Measurements from ENCODE around the gene MCHR1. TPM values are rescaled to one million over a fixed set of nuclear protein-coding genes. Genes with fewer than 3 reads are reported as not detected.
"Not testable (repeated sequence)": the region's sequence is repeated elsewhere in the genome, so short reads cannot be mapped to it uniquely, and the experiment has no call there.

Gene MCHR1
- total RNA-seq, 1 donor from 2014 or later = not detected

DNA sequence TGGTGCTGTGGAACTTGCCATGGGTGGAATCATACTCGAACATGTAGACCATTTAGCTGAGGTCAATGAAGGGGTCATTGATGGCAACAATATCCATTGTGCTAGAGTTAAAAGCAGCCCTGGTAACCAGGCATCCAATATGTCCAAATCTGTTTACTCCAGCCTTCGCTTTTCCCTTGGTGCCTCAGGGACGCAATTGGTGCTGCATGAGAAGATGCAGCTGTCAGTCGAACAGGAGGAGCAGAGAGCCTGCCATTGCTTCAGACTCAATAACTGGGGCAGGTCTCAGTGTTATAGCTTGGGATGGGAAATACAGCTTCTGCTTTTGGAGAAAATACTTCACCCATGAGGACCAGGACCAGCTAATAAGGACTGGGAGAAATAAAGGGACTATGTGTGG, 5.0 kb upstream of the MCHR1 start:
- Histone ChIP-seq H3K4me3 (no peak overlapping the region), H3K4me1 (peaks cover 8% of the 10 kb centered on the region), H3K27ac (no peak overlapping the region), H3K27me3 (no peaks in the 10 kb centered on the region), H3K9me3 (no peaks in the 10 kb centered on the region), H3K36me3 (no peaks in the 10 kb centered on the region)
- no peak for TF ChIP-seq POLR2A (IDR thresholded peaks at IDR 0.05)
- TF ChIP-seq, protein P1, sequence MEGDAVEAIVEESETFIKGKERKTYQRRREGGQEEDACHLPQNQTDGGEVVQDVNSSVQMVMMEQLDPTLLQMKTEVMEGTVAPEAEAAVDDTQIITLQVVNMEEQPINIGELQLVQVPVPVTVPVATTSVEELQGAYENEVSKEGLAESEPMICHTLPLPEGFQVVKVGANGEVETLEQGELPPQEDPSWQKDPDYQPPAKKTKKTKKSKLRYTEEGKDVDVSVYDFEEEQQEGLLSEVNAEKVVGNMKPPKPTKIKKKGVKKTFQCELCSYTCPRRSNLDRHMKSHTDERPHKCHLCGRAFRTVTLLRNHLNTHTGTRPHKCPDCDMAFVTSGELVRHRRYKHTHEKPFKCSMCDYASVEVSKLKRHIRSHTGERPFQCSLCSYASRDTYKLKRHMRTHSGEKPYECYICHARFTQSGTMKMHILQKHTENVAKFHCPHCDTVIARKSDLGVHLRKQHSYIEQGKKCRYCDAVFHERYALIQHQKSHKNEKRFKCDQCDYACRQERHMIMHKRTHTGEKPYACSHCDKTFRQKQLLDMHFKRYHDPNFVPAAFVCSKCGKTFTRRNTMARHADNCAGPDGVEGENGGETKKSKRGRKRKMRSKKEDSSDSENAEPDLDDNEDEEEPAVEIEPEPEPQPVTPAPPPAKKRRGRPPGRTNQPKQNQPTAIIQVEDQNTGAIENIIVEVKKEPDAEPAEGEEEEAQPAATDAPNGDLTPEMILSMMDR (IDR thresholded peaks at IDR 0.05) = no peak
- TF ChIP-seq POLR2AphosphoS5 (IDR thresholded peaks at IDR 0.05; ENCODE audit: insufficient read depth in 1 of 2, low read depth in 1 of 2) = no peak
- intact Hi-C loops (cut with DNase I) = no loop called here
- no peak for DNase-seq (ENCODE audit: extremely low spot score in 2 of 2)

DNA sequence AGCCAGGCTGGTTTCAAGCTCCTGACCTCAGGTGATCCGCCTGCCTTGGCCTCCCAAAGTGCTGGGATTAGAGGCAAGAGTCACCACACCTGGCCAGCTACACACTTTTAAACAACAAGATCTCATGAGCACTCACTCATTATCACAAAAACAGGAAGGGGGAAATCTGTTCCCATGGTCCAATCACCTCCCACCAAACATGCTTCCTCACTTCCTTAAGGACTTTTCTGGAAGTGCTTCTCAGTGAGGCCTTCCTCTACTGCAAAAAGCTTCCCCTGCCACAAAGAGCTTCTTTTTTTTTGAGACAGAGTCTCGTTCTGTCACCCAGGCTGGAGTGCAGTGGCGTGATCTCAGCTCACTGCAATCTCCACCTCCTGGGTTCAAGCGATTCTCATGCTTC, 3.1 kb upstream of the MCHR1 start:
- H3K4me3 ChIP-seq; intact Hi-C loops (cut with DNase I); H3K27ac ChIP-seq; DNase-seq (ENCODE audit: extremely low spot score in 2 of 2); H3K27me3 ChIP-seq; H3K9me3 ChIP-seq; H3K36me3 ChIP-seq: not testable (repeated sequence)
- peaks cover 17% of the 10 kb centered on the region for H3K4me1 ChIP-seq

DNA sequence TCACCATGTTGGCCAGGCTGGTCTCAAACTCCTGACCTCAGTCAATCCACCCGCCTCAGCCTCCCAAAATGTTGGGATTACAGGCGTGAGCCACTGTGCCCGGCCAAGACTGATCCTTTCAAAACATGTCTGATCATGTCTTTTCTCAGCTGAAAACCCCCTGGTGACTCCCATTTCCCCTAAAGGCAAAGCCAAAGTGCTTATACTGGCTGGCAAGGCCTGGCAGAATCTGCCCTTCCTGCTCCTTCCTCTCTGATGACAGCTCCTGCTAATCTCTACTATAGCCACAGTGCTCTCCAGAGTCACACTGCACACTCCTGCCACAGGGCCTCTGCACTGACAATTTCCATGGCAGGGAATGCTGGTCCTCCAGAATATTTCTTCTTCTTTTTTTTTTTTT, 2.6 kb upstream of the MCHR1 start:
- DNase-seq (ENCODE audit: extremely low spot score in 2 of 2) = no peak
- TF ChIP-seq POLR2AphosphoS5 (IDR thresholded peaks at IDR 0.05; ENCODE audit: insufficient read depth in 1 of 2, low read depth in 1 of 2) (no peak), POLR2A (IDR thresholded peaks at IDR 0.05) (no peak)
- TF ChIP-seq, protein P1 (IDR thresholded peaks at IDR 0.05) = no peak
- Histone ChIP-seq H3K4me1 (peaks cover 17% of the 10 kb centered on the region), H3K36me3 (no peaks in the 10 kb centered on the region), H3K27ac (no peak overlapping the region), H3K4me3 (no peak overlapping the region), H3K27me3 (no peaks in the 10 kb centered on the region), H3K9me3 (no peaks in the 10 kb centered on the region)
- intact Hi-C loops (cut with DNase I) = no loop called here

DNA sequence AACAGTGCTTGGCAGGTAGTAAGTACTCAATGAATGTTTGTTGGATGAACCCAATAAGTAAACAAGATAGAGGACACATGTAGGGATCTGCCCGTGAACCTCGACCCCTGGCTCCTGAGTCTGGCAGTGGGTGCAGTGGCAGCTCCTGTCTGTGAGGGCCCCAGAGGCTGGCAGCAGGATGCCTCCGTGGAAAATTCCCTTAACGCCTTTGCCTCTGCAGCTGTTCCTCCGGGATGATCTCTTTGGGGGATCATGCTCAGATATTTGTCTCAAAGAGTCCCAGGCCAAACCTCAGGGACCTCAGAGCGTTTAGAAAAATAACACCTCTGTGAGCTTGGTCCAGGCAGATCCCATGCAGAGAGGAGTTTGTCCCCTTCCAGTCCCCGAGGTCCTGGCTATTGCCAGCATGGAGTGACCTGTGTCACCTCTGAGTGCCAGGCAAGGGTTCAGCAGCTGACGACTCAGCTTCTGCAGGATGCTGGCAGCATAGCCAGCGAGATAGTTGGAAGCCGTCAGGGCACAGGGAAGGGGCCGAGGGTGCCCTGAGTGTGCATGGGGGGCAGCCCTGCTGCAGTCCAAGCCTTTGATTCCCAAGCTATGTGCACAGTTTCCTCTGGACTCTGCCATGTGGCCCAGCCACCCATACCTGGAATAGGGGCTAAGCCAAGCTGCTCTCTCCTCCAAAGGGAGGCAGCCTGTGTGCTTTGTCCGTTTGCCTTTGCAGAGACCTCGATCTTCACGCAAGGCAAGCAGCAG, 613 bp upstream of the MCHR1 start:
- no peak for DNase-seq (ENCODE audit: extremely low spot score in 2 of 2)
- Histone ChIP-seq H3K4me3 (peak overlapping the region in 1 of 2 donors; percentile 46), H3K27me3 (no peaks in the 10 kb centered on the region)

DNA sequence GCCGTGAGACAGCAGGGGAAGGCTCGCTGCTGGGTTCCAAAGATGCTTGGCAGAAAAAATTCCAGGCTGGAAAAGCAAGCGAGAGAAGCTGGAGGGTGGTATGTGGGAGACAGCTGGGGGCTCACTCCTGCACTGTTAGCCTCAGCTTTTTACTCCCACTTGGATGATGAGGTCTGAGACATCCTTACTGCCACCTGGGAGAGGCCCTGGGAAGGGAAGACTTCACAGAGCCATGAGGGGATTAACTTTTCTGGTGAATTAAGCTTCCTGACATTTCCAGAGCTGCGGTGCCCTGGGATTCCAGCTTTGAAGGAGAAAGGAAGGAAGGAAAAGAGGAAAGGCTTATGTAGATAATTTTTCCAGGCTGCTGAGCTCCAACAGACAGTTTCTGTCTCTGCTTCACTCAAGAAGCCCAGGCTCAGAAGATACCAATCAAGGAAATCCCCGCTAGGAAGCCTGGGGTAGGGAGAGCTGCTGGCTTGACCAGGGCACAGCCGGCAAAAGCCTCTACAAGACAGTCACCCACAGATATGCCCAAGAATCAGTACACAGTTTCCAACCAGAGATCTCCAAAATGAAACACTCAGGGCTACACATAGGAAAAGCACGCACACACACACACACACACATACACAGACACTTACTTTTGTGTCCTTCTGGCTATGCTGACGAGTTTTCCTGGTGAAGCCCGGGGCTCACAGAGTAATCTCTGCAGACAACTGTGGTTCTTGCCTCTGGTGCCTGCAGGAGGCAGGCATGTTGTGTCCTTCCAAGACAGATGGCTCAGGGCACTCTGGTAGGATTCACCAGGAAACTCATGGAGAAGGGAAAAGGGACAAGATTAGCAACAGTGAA, 907 bp downstream of the MCHR1 start:
- Histone ChIP-seq H3K9me3 (no peaks in the 10 kb centered on the region), H3K27me3 (no peaks in the 10 kb centered on the region), H3K36me3 (no peaks in the 10 kb centered on the region), H3K4me3 (peak overlapping the region in 1 of 2 donors; percentile 46), H3K27ac (no peak overlapping the region), H3K4me1 (peaks cover 27% of the 10 kb centered on the region)
- TF ChIP-seq POLR2A (IDR thresholded peaks at IDR 0.05) (no peak), POLR2AphosphoS5 (IDR thresholded peaks at IDR 0.05; ENCODE audit: insufficient read depth in 1 of 2, low read depth in 1 of 2) (no peak)
- TF ChIP-seq, protein P1 (IDR thresholded peaks at IDR 0.05) = no peak
- DNase-seq (ENCODE audit: extremely low spot score in 2 of 2) = no peak
- intact Hi-C loops (cut with DNase I) = loop anchor here (5.0 kb wide), 1 partner anchor 82 kb away; no protein-coding TSS in a partner anchor

More for the DNA sequence above, 613 bp upstream of the MCHR1 start:
- intact Hi-C loops (cut with DNase I) = no loop called here
- TF ChIP-seq, protein P1 (IDR thresholded peaks at IDR 0.05) = no peak
- TF ChIP-seq POLR2AphosphoS5 (IDR thresholded peaks at IDR 0.05; ENCODE audit: insufficient read depth in 1 of 2, low read depth in 1 of 2) = no peak
- no peak for TF ChIP-seq POLR2A (IDR thresholded peaks at IDR 0.05)
- H3K9me3 ChIP-seq = no peaks in the 10 kb centered on the region
- H3K4me1 ChIP-seq = peaks cover 27% of the 10 kb centered on the region
- no peak overlapping the region for H3K27ac ChIP-seq
- no peaks in the 10 kb centered on the region for H3K36me3 ChIP-seq
